ENCODE data around the gene TES.

- no peak for TF ChIP-seq CTCF (optimal IDR thresholded peaks at IDR 0.05 in 1 of 3, IDR thresholded peaks at IDR 0.05 in 1 of 3, conservative IDR thresholded peaks at IDR 0.05 in 1 of 3; ENCODE audit: extremely low read depth in 1 of 3, insufficient read depth in 2 of 3, low read length in 3 of 3)
- TF ChIP-seq EZH2 (IDR thresholded peaks at IDR 0.05; ENCODE audit: low read length): no peak
These were observed 6.7 kb downstream of the TES start for GRCh38 chr7:116216956-116217571.
